GM18508 (cell line): ENCODE data around the gene GDPD3.

Experiments used
- ATAC-seq: cut with Tn5 transposase; IDR thresholded peaks from one replicate; pipeline ENCODE4 v1.9.1; 2021; ENCODE audit warnings: moderate number of reproducible peaks; ENCODE audit not compliant: insufficient read depth, unreplicated experiment

The GDPD3 gene, protein sequence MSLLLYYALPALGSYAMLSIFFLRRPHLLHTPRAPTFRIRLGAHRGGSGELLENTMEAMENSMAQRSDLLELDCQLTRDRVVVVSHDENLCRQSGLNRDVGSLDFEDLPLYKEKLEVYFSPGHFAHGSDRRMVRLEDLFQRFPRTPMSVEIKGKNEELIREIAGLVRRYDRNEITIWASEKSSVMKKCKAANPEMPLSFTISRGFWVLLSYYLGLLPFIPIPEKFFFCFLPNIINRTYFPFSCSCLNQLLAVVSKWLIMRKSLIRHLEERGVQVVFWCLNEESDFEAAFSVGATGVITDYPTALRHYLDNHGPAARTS

DNA sequence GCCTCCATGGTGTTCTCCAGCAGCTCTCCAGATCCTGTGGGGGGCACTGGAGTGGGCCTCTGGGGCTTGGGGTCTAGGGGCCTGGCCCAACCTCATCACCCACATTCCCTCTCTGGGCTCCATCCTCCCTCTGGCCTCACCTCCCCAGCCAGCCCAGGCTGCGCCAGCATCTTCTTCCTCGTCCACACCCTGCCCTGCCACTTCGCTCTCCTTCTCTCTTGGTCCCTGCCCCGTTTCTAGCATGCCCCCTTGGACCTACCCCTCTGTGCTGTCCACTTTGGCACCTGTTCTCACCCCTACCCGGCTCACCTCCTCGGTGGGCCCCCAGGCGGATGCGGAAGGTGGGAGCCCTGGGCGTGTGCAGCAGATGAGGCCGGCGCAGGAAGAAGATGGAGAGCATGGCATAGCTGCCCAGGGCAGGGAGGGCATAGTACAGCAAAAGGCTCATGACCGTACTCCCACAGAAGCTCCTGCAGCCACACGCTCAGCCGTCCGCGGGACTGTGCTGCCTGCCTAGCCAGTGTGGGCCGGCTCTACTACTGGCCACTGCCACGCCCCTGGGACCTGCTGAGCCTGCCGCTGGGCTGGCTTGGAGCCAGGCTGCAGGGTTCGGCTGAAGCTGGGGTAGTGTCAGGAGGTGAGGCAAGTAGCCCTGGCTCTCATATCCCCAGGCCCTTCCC lies at the start of gene GDPD3:
TSS of gene GDPD3 (minus strand) at position 507 of the 680 bp plus-strand sequence. CDS start at position 448, 59 bp downstream.
- ATAC-seq: no peak

DNA sequence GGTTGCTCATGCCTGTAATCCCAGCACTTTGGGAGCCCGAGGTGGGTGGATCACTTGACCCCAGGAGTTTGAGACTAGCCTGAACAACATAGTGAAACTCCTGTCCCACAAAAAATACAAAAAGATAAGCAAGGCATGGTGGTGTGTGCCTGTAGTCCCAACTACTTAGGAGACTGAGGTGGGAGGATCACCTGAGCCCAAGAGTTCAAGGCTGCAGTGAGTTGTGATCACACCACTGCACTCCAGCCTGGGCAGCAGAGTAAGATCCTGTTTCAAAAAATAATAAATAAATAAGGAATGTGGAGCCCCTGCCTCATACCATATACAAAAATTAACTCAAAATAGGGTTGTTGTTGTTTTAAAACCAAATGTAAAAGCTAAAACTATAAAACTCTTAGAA lies 43.9 kb upstream of the GDPD3 start:
- ATAC-seq: no peak

DNA sequence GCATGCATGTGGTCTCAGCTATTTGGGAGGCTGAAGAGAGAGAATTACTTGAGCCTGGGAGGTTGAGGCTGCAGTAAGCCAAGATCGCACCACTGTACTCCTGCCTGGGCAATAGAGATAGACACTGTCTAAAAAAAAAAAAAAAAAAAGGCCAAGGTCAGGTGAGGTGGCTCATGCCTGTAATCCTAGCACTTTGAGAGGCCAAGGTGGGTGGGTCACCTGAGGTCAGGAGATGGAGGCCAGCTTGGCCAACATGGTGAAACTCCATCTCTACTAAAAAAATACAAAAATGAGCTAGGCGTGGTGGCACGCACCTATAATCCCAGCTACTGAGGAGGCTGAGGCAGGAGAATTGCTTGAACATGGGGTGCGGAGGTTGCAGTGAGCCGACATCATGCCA lies 41.9 kb upstream of the GDPD3 start:
- no peak for ATAC-seq

DNA sequence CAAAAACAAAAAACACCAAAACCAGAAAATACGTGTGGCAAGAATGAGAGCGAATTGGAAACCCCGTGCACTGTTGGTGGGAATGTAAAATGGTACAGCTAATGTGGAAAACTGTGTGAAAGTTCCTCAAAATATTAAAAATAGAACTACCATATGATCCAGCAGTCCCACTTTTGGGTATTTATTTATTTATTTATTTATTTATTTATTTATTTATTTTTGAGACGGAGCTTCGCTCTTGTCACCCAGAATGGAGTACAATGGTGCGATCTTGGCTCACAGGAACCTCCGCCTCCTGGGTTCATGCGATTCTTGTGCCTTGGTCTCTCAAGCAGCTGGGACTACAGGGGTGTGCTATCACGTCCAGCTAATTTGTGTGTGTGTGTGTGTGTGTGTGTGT lies 39.2 kb upstream of the GDPD3 start:
- ATAC-seq: no peak

DNA sequence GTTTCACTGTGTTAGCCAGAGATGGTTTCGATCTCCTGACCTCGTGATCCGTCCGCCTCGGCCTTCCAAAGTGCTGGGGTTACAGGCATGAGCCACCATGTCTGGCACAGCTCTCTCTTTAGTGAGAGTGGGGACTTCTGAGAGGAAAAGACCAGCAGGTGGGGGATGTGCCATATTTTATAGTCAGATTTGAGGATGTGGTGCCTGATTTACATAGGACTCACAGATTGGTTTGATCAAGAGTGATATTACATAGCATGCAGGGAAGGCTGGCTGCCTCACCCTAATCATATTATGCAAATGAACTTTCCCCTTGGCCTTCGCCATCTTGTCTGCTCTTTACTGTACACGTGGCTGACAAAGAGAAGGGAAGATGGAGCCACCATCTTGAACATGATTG lies 37.8 kb upstream of the GDPD3 start:
- no peak for ATAC-seq

DNA sequence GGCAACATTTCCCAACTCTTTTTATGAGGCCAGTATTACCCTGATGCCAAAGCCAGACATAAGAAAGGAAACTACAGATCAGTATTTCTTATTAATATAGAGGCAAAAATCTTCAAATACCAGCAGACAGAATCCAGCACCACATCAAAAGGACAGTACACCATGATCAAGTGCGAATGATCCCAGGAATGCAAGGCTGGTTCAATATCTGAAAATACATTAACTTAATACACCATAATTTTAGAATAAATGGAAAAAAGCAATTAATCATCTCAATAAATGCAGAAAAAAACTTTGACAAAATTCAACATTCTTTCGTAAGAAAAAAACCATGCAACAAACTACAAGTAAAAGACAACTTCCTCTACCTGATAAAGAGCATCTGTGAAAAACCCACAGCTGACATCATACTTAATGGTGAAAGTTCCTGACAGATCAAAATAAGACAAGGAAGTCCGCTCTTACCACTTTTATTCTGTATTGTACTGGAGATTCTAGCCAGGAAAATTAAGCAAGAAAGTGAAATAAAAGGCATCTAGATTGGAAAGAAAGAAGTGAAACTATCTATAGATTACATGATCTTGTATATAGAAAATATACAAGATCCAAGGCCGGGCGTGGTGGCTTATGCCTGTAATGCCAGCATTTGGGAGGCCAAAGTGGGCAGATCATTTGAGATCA lies 36.1 kb upstream of the GDPD3 start:
- ATAC-seq: no peak

DNA sequence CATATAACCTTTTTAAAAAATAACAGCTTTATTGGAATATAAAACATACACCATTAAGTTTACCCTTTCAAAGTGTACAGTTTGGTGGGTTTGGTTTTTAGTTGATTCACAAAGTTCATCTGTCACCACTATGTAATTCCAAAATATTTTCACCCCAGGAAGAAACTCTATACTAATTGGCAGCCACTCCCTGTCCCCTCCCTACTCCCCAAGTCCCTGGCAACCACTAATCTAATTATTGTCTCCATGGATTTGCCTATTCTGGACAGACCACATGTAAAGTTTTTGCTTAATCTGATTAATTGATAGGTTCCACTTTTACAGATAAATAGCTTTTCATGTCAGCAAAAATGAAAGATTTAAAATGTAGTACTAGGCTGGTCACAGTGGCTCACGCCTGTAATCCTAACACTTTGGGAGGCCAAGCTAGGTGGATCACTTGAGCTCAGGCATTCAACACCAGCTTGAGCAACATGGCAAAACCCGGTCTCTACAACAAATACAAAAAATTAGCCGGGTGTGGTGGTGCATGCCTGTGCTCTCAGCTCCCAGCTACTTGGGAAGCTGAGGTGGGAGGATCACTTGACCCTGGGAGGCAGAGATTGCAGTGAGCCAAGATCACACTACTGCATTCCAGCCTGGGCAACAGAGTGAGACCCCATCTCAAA lies 34.6 kb upstream of the GDPD3 start:
- no peak for ATAC-seq

DNA sequence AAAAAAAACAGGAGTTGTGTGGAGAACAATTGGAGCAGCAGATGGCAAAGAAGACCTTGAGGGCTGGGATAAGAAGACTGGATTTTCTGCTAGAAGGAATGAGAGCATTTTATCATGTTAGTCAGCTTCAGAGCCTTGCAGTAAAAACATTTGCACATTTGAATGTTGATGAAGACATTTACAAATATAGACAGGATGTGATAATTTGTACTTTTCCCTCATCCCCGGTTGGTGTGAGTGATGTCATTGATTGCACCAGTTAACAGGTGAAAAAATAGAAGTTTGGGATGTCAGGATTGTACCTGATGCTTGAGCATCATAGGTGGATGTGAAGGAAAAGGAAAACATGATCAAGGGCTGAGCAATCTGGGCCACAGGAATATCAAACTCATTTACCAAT lies 32.3 kb upstream of the GDPD3 start:
- ATAC-seq: no peak

DNA sequence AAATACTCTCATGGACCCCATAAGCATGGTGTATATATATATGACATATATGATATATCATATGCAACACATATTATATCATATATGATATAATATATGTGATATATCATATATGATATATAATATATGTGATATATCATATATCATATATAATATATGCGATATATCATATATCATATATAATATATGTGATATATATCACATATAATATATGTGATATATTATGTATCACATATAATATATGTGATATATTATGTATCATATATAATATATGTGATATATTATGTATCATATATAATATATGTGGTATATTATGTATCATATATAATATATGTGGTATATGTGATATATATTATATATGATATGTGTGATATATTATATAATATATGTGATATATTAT lies 31.6 kb upstream of the GDPD3 start:
- no peak for ATAC-seq

DNA sequence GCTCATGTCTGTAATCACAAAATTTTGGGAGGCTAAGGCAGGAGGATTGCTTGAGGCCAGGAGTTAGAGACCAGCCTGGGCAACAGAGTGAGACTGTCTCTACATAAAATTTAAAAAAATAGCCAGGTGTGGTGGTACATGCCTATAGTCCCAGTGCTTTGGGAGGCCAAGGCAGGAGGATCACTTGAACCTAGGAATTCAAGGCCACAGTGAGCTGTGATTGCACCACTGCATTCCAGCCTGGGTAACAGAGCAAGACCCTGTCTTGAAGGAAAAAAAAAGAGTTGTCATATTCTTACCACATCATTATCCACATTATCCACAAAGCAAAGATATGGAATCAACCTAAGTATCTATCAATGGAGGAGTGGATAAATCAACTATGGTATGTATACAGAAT lies 30.7 kb upstream of the GDPD3 start:
- ATAC-seq: no peak

DNA sequence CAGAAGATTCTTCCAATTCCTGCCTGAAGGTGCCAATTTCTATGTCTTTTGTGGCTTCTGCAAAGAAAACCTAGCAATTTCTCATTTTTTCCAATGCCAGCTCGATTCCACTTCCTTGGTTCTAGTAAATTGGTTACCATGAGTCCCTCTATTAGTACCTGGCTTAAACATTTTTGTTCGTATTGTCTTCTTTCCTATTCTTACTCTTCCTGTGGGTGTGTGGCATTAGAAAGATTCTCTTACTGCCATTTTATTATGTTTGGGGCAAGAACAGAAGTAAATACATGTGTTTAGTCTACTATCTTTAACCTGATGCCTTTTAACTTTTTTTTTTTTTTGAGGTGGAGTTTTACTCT lies 30.0 kb upstream of the GDPD3 start:
- no peak for ATAC-seq

DNA sequence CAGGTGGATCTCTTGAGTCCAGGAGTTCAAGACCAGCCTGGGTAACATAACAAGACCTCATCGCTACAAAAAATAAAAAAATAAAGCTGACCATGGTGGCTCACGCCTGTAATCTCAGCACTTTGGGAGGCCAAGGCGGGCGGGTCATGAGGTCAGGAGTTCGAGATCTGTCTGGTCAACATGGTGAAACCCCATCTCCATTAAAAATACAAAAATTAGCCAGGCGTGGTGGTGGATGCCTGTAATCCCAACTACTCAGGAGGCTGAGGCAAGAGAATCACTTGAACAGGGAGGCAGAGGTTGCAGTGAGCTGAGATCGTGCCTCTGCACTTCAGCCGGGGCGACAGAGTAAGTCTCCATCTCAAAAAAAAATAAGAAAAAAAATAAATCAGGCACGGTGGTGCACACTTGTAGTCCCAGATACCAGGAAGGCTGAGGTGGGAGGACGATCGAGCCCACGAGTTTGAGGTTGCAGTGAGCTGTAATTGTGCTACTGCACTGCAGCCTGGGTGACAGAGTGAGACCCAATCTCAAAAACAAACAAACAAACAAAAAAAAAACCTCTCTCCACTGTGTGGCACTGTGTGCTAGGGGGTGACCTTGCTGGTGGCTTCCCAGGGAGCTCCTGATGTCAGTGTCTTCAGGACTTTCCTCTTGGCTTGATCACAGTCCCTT lies 29.5 kb upstream of the GDPD3 start:
- no peak for ATAC-seq

DNA sequence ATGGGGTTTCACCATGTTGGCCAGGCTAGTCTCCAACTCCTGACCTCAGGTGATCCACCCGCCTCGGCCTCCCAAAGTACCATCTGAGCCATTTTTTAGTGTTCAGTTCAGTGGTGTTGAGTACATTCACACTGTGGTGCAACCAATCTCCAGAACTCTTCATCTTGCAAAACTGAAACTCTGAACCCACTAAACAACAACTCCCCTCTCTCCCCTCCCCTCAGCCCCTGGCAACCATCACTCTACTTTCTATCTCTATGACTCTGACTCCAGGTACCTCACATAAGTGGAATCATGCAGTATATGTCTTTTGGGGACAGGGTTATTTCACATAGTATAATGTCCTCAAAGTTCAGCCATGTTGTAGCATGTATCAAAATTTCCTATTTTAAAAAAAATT lies 28.4 kb upstream of the GDPD3 start:
- no peak for ATAC-seq

DNA sequence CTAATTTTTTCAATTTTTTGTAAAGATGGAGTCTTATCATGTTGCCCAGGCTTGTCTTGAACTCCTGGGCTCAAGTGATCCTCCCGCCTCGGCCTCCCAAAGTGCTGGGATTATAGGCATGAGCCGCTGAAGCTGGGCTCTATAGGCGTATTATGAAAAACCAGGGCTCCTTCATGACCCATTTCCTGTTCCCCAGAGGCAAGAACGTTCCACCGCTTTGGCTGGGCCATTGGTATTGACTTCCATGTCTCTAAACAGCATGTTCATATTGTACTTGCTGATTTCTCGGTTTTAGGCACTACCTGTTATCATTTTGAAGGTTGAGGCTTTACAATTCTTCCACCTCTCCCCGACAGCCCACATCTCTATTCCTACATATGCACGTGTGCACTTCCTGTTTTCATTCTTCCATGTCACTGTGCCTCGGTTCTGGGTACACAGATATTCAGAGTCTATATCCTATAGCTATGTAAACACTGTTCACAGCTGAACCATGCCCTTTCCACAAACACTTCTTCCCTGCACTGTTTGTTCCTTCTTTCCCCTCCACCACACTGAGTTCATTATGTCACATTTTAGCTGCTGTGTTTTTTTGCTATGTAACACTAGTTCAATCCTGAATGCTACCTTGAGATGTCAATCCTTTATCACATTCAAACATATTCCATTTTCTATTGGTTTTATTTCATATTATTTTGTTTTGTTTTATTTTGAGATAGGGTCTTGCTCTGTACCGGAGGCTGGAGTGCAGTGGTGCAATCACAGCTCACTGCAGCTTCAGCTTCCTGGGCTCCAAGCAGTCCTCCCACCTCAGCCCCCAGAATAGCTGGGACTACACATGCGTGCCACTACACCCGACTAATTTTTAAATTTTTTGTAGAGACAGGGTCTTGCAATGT lies 26.5 kb upstream of the GDPD3 start:
- ATAC-seq: no peak

DNA sequence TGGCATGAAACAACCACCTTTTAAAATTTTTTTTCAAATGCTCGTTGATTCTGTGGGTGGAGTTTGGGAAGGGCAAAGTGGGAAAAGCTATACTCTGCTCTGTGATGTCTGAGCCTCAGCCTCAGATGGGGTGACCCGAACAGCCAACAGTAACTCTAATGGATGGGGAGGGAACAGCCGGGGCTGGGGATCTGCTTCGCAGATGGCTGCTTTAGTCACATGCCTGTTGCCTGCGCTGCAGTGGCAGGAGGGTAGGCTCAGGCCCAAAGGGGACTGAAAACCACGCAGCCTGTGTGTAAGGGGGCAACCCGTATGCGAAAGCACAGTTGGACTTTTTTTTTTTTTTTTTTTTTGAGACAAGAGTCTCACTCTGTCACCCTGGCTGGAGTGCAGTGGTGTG lies 24.6 kb upstream of the GDPD3 start:
- no peak for ATAC-seq

DNA sequence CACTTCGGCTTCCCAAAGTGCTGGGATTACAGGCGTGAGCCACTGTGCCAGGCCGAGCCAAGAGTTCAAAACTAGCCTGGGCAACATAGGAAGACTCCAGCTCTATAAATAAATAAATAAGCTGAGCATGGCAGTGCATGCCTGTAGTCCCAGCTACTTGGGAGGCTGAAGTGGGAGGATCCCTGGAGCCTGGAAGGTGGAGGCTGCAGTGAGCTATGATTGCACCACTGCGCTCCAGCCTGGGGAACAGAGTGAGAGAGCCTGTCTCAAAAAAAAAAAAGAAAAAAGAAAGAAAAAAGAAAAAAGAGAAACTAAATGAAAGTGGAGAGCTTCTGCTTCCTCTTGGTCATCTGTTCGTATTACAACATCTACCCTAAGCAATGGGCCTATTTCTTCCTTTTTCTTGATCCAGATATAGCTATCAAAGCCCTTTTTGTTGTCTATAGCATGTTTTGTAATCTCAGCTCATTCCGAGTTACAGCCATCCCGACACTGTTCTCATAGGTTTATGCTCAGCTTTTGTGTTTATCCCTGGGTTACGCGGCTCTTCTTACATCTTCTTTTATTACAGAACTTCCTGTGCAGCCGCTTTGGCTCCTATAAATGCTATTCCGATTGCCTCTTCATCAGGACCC lies 23.8 kb upstream of the GDPD3 start:
- no peak for ATAC-seq

DNA sequence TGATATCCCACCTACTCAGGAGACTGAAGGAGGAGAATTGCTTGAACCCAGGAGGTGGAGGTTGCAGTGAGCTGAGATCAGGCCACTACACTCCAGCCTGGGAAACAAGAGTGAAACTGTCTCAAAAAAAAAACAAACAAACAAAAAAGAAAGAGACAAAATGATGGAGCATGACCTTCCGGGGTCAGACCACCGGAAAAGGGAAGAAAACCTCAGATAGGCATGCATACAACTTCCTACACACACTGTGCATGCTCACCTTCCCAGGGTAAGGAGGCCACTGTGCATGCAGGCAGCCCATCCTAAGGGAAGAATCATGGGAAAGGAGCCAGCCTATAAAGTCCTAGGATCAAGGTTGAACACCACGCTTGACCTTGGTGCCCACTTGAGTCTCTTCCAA lies 19.3 kb upstream of the GDPD3 start:
- no peak for ATAC-seq

DNA sequence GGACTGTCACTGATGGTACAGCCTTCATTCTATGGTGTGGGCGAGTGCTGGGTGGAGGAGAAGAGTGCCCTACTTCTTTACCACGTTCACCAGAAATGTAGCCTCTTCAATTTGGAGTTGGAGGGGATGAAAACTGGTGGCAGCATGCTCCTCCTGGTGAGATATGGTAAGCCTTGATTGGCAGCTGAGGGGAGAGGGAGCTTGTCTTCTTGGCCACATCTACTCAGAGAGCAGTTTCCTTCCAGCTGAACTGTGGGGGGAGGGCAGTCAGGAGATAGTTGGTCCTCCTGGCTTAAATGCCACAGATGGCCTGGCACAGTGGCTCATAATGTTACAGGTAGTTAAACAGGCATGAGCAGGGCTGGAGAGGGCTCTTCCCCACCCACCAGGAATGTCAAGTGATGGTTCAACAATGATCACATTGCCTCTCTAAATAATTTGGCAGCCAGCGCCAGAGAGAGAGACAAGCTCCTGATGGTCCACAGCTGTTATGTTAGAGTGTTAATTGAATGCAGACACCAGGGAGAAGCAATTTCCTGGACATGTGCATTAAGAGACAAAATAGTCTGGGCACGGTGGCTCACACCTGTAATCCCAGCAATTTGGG lies 18.6 kb upstream of the GDPD3 start:
- no peak for ATAC-seq

DNA sequence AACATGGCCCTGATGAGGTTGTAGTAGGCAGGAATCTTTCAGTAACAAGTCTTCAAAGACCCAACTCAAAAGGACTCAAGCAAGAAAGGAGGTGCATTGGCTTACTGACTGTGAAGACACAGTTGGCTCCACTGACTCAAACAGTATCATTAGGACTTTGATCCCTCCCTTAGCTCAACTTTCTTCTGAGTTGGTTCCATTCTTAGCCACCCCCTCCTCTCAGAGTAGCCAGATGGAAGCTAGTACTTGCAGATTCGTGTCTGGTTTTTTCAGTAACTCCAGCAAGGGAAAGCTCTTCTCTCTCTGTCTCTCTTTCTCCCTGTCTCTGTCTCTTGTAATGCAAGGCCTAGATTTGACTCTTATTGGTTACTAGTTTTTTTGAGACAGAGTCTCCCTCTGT lies 14.7 kb upstream of the GDPD3 start:
- ATAC-seq: no peak
